ENCODE measurements around the gene M1AP. TPM values are rescaled to one million over a fixed set of nuclear protein-coding genes. Genes with fewer than 3 reads are reported as not detected.

M1AP gene
- total and polyA plus RNA-seq, 9 of the 15 experiments (the other 6 are each of a cell fraction or from before 2014, with no cell fraction given) = 0.06 to 0.33 (median 0.11) TPM; not detected in 4

DNA sequence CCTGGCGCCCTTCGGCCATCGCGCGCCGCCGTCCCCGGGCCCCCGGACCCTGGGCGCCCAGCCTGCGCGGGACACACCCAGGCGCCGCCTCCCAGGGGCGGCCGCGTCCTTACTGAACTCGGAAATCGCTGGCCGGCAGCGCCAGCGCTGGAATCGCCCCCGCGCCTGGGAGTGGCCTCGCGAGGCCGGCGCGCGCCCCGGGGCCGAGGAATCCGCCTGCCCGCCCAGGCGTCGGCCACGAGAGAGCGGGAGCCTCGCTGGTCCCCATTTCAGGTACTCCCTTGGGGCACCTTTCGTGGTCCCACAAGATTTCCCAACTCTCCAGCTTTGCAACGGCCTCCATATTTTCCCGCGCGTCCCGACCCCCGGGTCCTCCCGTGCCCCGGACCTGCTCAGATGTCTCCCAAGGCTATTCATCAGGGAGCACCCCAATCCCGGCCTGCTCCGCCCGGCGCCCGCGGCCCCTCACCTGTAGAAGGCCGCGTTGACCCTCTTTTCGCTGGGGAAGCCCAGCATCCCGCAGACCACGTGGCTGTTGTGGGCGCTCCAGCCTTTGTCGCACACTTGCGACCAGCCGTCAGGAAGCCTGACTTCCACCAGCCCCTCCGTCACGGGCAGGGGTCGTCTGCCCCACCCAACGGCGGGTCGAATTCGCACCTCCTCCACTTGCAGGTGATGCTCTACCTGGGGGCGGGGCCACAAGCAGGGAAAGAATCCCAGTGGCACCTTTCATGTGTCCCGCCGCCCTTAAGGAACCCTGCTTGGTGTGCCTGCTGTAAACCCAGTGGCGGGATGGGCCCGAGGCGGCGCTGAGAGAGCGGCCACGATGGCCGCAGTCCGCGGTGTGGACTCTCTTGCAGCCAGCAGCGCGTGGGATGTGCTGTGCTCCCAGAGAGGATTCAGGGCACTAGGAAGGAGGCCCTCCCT, 99.0 kb downstream of the M1AP start (continued):
- TF ChIP-seq POLR2H (tag; IDR thresholded peaks at IDR 0.05; ENCODE audit: low read depth) (peak; percentile 23; the same call in 1 of the 2 replicates), ZKSCAN1 (IDR thresholded peaks at IDR 0.05; ENCODE audit: low read depth, low read length) (no peak), NFE2L1 (tag; IDR thresholded peaks at IDR 0.05; ENCODE audit: borderline replicate concordance, low read depth) (no peak), ZNF644 (tag; IDR thresholded peaks at IDR 0.05; ENCODE audit: low read depth) (no peak), RBFOX2 (IDR thresholded peaks at IDR 0.05; ENCODE audit: low read depth, low read length) (peak; percentile 87), ESRRA (IDR thresholded peaks at IDR 0.05; ENCODE audit: borderline replicate concordance, low read depth) (peak; percentile 25; the same call in 1 of the 2 replicates), KLF1 (tag; IDR thresholded peaks at IDR 0.05) (peak; percentile 65), STAT5A (IDR thresholded peaks at IDR 0.05; ENCODE audit: borderline replicate concordance, low read length) (no peak), ZNF324 (CRISPR knock-in tag; IDR thresholded peaks at IDR 0.05) (no peak), MTA2 (IDR thresholded peaks at IDR 0.05; ENCODE audit: low read depth) (no peak), MTA1 (IDR thresholded peaks at IDR 0.05; ENCODE audit: borderline replicate concordance) (no peak), MYC (IDR thresholded peaks at IDR 0.05; ENCODE audit: low read depth, low read length) (peak; percentile 67; the same call in 1 of the 2 replicates), MYC (CRISPR knock-in tag; IDR thresholded peaks at IDR 0.05; ENCODE audit: borderline replicate concordance, low read depth) (no peak), ZNF586 (CRISPR knock-in tag; conservative IDR thresholded peaks at IDR 0.05) (no peak), RB1 (IDR thresholded peaks at IDR 0.05; ENCODE audit: low read depth) (peak; percentile 86), CSDE1 (IDR thresholded peaks at IDR 0.05) (no peak), SAFB2 (IDR thresholded peaks at IDR 0.05; ENCODE audit: borderline replicate concordance, low read depth, low read length, severe bottlenecking) (no peak)
- TF ChIP-seq, protein P1, sequence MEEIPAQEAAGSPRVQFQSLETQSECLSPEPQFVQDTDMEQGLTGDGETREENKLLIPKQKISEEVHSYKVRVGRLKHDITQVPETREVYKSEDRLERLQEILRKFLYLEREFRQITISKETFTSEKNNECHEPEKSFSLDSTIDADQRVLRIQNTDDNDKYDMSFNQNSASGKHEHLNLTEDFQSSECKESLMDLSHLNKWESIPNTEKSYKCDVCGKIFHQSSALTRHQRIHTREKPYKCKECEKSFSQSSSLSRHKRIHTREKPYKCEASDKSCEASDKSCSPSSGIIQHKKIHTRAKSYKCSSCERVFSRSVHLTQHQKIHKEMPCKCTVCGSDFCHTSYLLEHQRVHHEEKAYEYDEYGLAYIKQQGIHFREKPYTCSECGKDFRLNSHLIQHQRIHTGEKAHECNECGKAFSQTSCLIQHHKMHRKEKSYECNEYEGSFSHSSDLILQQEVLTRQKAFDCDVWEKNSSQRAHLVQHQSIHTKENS (CRISPR knock-in tag; IDR thresholded peaks at IDR 0.05) = no peak
- TF ChIP-seq, protein P2, sequence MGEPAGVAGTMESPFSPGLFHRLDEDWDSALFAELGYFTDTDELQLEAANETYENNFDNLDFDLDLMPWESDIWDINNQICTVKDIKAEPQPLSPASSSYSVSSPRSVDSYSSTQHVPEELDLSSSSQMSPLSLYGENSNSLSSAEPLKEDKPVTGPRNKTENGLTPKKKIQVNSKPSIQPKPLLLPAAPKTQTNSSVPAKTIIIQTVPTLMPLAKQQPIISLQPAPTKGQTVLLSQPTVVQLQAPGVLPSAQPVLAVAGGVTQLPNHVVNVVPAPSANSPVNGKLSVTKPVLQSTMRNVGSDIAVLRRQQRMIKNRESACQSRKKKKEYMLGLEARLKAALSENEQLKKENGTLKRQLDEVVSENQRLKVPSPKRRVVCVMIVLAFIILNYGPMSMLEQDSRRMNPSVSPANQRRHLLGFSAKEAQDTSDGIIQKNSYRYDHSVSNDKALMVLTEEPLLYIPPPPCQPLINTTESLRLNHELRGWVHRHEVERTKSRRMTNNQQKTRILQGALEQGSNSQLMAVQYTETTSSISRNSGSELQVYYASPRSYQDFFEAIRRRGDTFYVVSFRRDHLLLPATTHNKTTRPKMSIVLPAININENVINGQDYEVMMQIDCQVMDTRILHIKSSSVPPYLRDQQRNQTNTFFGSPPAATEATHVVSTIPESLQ (CRISPR knock-in tag; IDR thresholded peaks at IDR 0.05) = 0 out of 2 replicates have a peak, but pooled peaks have one; percentile 65
- TF ChIP-seq, protein P3, sequence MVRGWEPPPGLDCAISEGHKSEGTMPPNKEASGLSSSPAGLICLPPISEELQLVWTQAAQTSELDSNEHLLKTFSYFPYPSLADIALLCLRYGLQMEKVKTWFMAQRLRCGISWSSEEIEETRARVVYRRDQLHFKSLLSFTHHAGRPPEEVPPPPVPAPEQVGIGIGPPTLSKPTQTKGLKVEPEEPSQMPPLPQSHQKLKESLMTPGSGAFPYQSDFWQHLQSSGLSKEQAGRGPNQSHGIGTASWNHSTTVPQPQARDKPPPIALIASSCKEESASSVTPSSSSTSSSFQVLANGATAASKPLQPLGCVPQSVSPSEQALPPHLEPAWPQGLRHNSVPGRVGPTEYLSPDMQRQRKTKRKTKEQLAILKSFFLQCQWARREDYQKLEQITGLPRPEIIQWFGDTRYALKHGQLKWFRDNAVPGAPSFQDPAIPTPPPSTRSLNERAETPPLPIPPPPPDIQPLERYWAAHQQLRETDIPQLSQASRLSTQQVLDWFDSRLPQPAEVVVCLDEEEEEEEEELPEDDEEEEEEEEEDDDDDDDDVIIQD (CRISPR knock-in tag; IDR thresholded peaks at IDR 0.05) = no peak
- TF ChIP-seq, protein P4, sequence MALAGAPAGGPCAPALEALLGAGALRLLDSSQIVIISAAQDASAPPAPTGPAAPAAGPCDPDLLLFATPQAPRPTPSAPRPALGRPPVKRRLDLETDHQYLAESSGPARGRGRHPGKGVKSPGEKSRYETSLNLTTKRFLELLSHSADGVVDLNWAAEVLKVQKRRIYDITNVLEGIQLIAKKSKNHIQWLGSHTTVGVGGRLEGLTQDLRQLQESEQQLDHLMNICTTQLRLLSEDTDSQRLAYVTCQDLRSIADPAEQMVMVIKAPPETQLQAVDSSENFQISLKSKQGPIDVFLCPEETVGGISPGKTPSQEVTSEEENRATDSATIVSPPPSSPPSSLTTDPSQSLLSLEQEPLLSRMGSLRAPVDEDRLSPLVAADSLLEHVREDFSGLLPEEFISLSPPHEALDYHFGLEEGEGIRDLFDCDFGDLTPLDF (CRISPR knock-in tag; IDR thresholded peaks at IDR 0.05) = no peak
